Duodenal mucosa (tissue), 2 donors: ENCODE results near the gene SH2D7.

Experiments used
- H3K27ac ChIP-seq: one replicate; pipeline ENCODE4 v1.7.0; 2013; ENCODE audit warnings: low read depth, low read length
- H3K27me3 ChIP-seq, 2 donors: one replicate each; pipeline ENCODE4 v1.7.0; 2013; ENCODE audit warnings: low read length in 2 of 2, control low read depth in 1 of 2; ENCODE audit not compliant: insufficient read depth in 2 of 2, control insufficient read depth in 1 of 2
- H3K36me3 ChIP-seq, 2 donors: one replicate each; pipeline ENCODE4 v1.7.0; 2013; ENCODE audit warnings: low read length in 2 of 2, control low read depth in 1 of 2; ENCODE audit not compliant: insufficient read depth in 2 of 2, control insufficient read depth in 1 of 2
- H3K4me1 ChIP-seq, 2 donors: one replicate each; pipeline ENCODE4 v1.7.0; 2013; ENCODE audit warnings: low read length in 2 of 2, control low read depth in 1 of 2; ENCODE audit not compliant: insufficient read depth in 2 of 2, control insufficient read depth in 1 of 2
- H3K4me3 ChIP-seq, 2 donors: one replicate each; pipeline ENCODE4 v1.7.0; 2013; ENCODE audit warnings: low read length in 2 of 2, low read depth in 1 of 2
- H3K9ac ChIP-seq, 2 donors: one replicate each; pipeline ENCODE4 v1.7.0; 2013; ENCODE audit warnings: low read length in 2 of 2, low read depth in 1 of 2
- H3K9me3 ChIP-seq, 2 donors: one replicate each; pipeline ENCODE4 v1.7.0; 2013; ENCODE audit warnings: low read length in 2 of 2, control low read depth in 1 of 2; ENCODE audit not compliant: control insufficient read depth in 1 of 2

The SH2D7 gene

GRCh38 chr15:78092261-78093041 lies at the start of gene SH2D7:
Gene SH2D7 (plus strand): TSS chr15:78092561. CDS start chr15:78092585, 24 bp downstream.
- no peak within 1 kb of the TSS for H3K4me3 ChIP-seq
- H3K9ac ChIP-seq: no peak within 1 kb of the TSS
- no peaks in the 10 kb centered on the region for H3K36me3 ChIP-seq
- H3K4me1 ChIP-seq: peaks cover 23 to 38% of the 10 kb centered on the region in 2 donors
- H3K9me3 ChIP-seq: no peaks in the 10 kb centered on the region
- no peak within 1 kb of the TSS for H3K27ac ChIP-seq
- no peaks in the 10 kb centered on the region for H3K27me3 ChIP-seq

DNA sequence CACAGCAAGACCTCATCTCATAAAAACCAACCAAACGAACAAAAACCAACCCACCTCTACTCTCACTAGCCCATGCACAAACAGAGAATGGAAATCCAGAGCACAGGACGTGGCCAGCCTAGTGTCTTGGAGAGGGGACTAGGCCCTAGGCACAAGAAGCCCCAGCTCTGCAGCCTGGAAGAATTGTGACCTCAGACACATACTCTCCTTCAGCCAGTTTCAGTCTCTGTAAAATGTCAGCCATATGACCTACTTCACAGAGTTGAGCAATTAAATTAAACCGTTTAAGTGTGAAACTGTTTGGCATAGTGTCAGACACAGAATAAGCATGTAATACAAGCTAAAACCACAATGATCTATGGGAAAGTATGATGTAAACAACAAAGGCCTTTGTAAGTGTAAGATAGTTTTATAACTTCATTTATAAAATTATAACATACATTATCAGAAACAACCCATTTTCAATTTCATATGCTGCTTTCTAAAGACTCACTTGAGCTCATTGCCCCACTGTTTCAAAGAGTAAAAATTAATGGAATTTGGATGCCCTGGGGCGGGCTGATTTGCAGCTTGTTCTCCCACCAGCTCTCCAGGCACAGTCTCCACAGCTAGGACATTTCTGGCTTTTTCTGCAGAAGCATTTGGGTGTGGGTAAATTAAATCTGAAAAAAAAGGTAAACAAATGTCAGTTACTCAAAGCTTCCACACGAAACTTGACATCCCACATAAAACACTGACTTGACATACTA lies 47.8 kb upstream of the SH2D7 start:
- no peaks in the 10 kb centered on the region for H3K27me3 ChIP-seq
- H3K9ac ChIP-seq: no peak overlapping the region
- peaks cover 11 to 43% of the 10 kb centered on the region in 2 donors for H3K36me3 ChIP-seq
- peaks cover 49 to 50% of the 10 kb centered on the region in 2 donors for H3K4me1 ChIP-seq
- no peak overlapping the region for H3K4me3 ChIP-seq
- no peaks in the 10 kb centered on the region for H3K9me3 ChIP-seq
- H3K27ac ChIP-seq: peak overlapping the region; percentile 7

DNA sequence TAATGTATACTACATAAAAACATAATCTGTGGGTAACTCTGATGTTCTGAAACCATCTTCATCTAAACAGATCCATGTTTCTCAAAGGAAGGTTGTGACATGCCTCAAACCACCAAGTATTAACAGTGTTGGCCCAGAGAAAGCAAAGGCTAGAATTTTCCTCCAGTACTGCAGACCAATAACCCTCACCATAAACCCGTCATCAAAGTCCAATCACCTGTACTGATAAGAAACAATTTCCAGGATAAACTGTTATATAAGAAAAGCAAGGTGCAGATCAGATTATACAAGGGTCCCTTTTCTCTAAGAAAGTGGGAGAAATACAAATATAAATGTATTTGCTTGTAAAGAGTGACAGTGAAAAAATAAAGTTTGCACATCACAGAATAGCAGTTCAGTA lies 47.2 kb upstream of the SH2D7 start:
- H3K9me3 ChIP-seq: no peaks in the 10 kb centered on the region
- H3K27ac ChIP-seq: no peak overlapping the region
- peaks cover 11 to 39% of the 10 kb centered on the region in 2 donors for H3K36me3 ChIP-seq
- H3K9ac ChIP-seq: no peak overlapping the region
- H3K4me1 ChIP-seq: peaks cover 54 to 56% of the 10 kb centered on the region in 2 donors
- H3K4me3 ChIP-seq: no peak overlapping the region
- no peaks in the 10 kb centered on the region for H3K27me3 ChIP-seq

- Histone ChIP-seq H3K4me1 (peaks cover 70 to 72% of the 10 kb centered on the region in 2 donors), H3K9ac (no peak overlapping the region), H3K36me3 (peaks cover 11 to 32% of the 10 kb centered on the region in 2 donors), H3K27me3 (no peaks in the 10 kb centered on the region), H3K27ac (no peak overlapping the region), H3K4me3 (no peak overlapping the region), H3K9me3 (no peaks in the 10 kb centered on the region)
Observed at GRCh38 chr15:78046796-78047341, 45.5 kb upstream of the SH2D7 start.

DNA sequence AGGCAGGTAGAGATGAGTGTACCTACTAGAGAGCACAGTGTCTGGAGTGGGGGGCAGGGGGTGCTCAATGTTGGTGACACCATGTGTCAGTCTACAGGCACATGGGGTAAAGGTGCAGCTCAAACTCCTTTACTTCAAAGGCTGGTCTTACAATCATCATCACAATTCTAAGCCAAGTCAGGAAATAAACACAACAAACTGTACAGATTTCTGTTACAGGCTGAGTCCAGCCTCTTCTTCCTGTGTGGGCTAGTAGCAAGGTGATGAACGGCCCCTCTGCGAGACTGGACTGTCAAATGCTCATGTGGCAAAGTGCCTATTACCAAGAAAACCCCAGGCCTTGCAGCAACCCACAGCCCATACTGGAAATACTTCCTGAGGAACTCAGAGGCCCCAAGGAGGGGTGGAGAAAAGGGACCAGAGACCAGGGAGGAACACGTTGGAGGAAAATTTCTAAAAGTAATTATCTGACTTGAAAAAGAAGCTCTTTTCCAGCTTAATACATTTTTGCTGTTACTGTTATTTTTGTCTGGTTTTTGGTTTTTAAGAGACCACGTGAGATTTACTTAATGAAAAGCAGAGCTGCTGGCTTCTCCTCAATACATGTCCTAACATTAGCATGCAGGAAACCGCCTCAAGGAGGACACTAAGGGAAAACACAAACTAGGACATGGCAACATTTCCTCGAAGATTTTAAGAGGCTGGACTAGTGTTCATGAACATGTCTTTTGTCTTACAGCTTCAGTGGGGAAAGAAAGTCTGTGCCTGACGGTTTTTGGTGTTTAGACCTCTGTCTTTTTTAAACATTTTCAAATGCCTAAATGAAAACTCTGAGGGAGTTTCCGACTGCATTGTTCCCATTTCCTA lies 44.4 kb upstream of the SH2D7 start:
- peaks cover under 1 to 25% of the 10 kb centered on the region in 2 donors for H3K36me3 ChIP-seq
- H3K4me3 ChIP-seq: no peak overlapping the region
- no peaks in the 10 kb centered on the region for H3K9me3 ChIP-seq
- H3K9ac ChIP-seq: peak overlapping the region in 1 of 2 donors; percentile 8
- H3K4me1 ChIP-seq: peaks cover 78 to 81% of the 10 kb centered on the region in 2 donors
- H3K27me3 ChIP-seq: no peaks in the 10 kb centered on the region
- H3K27ac ChIP-seq: no peak overlapping the region

DNA sequence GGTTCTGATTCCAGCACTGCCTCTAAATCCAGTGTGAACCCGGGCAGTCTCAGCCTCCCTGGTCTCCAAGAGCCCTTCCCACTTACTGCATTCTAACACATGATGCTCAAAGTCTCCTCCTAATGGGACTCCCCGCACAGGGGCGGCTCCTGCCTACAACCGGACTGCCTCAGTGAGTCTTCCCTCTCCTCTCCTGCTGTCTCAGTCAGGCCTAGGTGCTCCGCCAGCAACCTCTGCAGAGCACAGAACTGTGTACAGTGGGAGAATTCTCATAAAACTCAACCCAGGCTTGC lies 43.8 kb upstream of the SH2D7 start:
- peaks cover 79 to 87% of the 10 kb centered on the region in 2 donors for H3K4me1 ChIP-seq
- no peak overlapping the region for H3K9ac ChIP-seq
- no peaks in the 10 kb centered on the region for H3K27me3 ChIP-seq
- no peak overlapping the region for H3K27ac ChIP-seq
- no peak overlapping the region for H3K4me3 ChIP-seq
- H3K36me3 ChIP-seq: peaks cover 6 to 26% of the 10 kb centered on the region in 2 donors
- no peaks in the 10 kb centered on the region for H3K9me3 ChIP-seq

DNA sequence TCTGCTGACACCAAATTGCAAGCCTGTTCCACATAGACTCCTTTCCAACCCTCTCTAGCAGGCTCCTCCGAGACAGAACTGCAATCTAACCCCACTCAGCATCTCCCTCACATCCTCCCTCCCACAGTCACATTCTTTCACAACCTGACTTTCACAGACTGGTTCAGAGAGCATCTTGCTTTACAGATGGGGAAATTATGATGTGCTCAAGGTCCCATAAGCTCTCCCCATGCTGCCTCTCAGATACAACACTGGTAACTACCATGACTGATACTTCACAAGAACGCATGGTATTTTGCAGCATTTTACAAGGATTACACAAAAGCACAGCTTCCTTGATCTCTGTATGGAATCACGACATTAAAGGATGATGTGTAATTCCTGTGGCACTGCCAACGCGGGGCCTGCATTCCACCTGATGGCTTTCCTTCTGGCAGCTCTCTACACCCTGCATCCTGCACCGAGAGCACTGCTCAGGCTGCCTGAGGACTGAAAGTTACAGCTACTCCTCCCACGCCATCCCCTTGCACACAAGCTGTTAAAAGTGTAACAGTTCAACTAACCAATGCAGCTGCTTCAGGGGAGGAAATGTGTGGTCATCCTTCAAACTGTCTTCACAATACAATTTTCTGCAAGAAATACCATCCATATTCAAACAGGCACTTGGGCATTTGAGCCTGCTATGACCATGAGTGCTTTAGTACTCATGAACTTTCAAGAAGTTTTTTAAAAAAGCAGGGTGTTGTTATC lies 42.5 kb upstream of the SH2D7 start:
- H3K4me3 ChIP-seq: no peak overlapping the region
- H3K9me3 ChIP-seq: no peaks in the 10 kb centered on the region
- H3K36me3 ChIP-seq: peaks cover 10 to 20% of the 10 kb centered on the region in 2 donors
- H3K9ac ChIP-seq: peak overlapping the region in 1 of 2 donors; percentile 15
- peaks cover 74 to 86% of the 10 kb centered on the region in 2 donors for H3K4me1 ChIP-seq
- no peaks in the 10 kb centered on the region for H3K27me3 ChIP-seq
- no peak overlapping the region for H3K27ac ChIP-seq

GRCh38 chr15:78050441-78050809 lies 41.9 kb upstream of the SH2D7 start:
- Histone ChIP-seq H3K9ac (no peak overlapping the region), H3K27me3 (no peaks in the 10 kb centered on the region), H3K4me3 (no peak overlapping the region), H3K36me3 (peaks cover 10 to 20% of the 10 kb centered on the region in 2 donors), H3K9me3 (no peaks in the 10 kb centered on the region), H3K4me1 (peaks cover 73 to 88% of the 10 kb centered on the region in 2 donors), H3K27ac (peak overlapping the region; percentile 1)

GRCh38 chr15:78050826-78051225 lies 41.5 kb upstream of the SH2D7 start:
- no peak overlapping the region for H3K4me3 ChIP-seq
- peak overlapping the region; percentile 1 for H3K27ac ChIP-seq
- H3K9ac ChIP-seq: no peak overlapping the region
- peaks cover 75 to 89% of the 10 kb centered on the region in 2 donors for H3K4me1 ChIP-seq
- no peaks in the 10 kb centered on the region for H3K27me3 ChIP-seq
- H3K36me3 ChIP-seq: peaks cover 10 to 20% of the 10 kb centered on the region in 2 donors
- H3K9me3 ChIP-seq: no peaks in the 10 kb centered on the region
